Neural cell (in vitro differentiated cells): ENCODE data around the gene CFTR.

Experiments
- CTCF ChIP-seq: fragments of 450-650 bp; IDR thresholded peaks from 2 replicates; pipeline ENCODE4 v1.5.1; 2014; ENCODE audit warnings: antibody characterized with exemption, mild to moderate bottlenecking, moderate library complexity; ENCODE audit not compliant: poor library complexity, severe bottlenecking
- EP300 ChIP-seq: fragments of 450-650 bp; conservative IDR thresholded peaks from 2 replicates; pipeline ENCODE4 v1.6.1; 2014; ENCODE audit warnings: antibody characterized with exemption, mild to moderate bottlenecking, moderate library complexity; ENCODE audit not compliant: poor library complexity, severe bottlenecking
- EZH2 ChIP-seq: fragments of 200-600, 300-800 bp; shearing (Covaris generic), sonication (generic); IDR thresholded peaks from 2 replicates; pipeline ENCODE4 v1.6.1; 2014; ENCODE audit warnings: antibody characterized with exemption, low read length, borderline replicate concordance, mild to moderate bottlenecking; ENCODE audit not compliant: insufficient read depth, poor library complexity, severe bottlenecking
- MXI1 ChIP-seq: fragments of 450-650 bp; conservative IDR thresholded peaks from 2 replicates; pipeline ENCODE4 v1.6.1; 2014; ENCODE audit warnings: antibody characterized with exemption, mild to moderate bottlenecking; ENCODE audit not compliant: poor library complexity, severe bottlenecking
- POLR2AphosphoS5 ChIP-seq: IDR thresholded peaks from 2 replicates; pipeline ENCODE4 v1.6.1; 2012
- RAD21 ChIP-seq: fragments of 450-650 bp; conservative IDR thresholded peaks from 2 replicates; pipeline ENCODE4 v1.6.1; 2014; ENCODE audit warnings: antibody characterized with exemption, mild to moderate bottlenecking, moderate library complexity
- REST ChIP-seq: IDR thresholded peaks from 2 replicates; pipeline ENCODE4 v1.6.1; 2012; ENCODE audit warnings: borderline replicate concordance
- SMC3 ChIP-seq: fragments of 450-650 bp; conservative IDR thresholded peaks from 2 replicates; pipeline ENCODE4 v1.6.1; 2014; ENCODE audit warnings: antibody characterized with exemption, mild to moderate bottlenecking, moderate library complexity; ENCODE audit not compliant: poor library complexity
- TAF1 ChIP-seq: IDR thresholded peaks from 2 replicates; pipeline ENCODE4 v1.6.1; 2012; ENCODE audit warnings: low read depth

GRCh38 chr7:117493460-117493859 lies 13.6 kb downstream of the CFTR start:
- TF ChIP-seq CTCF = no peak
- no peak for TF ChIP-seq RAD21
- no peak for TF ChIP-seq REST
- TF ChIP-seq TAF1 = no peak
- TF ChIP-seq SMC3 = no peak
- no peak for TF ChIP-seq EZH2
- no peak for TF ChIP-seq EP300
- TF ChIP-seq MXI1 = no peak
- no peak for TF ChIP-seq POLR2AphosphoS5
